ENCODE measurements around the gene CYP26C1. TPM values are rescaled to one million over a fixed set of nuclear protein-coding genes. Genes with fewer than 3 reads are reported as not detected.

The CYP26C1 gene
- total RNA-seq, 1 experiment from 2014 or later: 0.11 TPM

GRCh38 chr10:93071674-93072224 lies 11.2 kb downstream of the CYP26C1 start:
- H3K4me1 Mint-ChIP-seq: peaks cover 60% of the 10 kb centered on the region
- ATAC-seq (peak; percentile 9), DNase-seq (ENCODE audit: low spot score) (peak; percentile 81)
- peaks cover 3% of the 10 kb centered on the region; the same call in 1 of the 2 replicates for H3K36me3 Mint-ChIP-seq
- H3K27me3 Mint-ChIP-seq (ENCODE audit: low read depth): peaks cover 100% of the 10 kb centered on the region
- CTCF ChIA-PET: interaction anchor here (0.6 to 7.1 kb wide), 9 partner anchors 8 to 411 kb away, joined by 3 to 106 read pairs (median 8); partner anchors contain the start of genes CYP26C1 and MYOF
- TF ChIP-seq CREM (CRISPR knock-in tag; IDR thresholded peaks at IDR 0.05): 0 out of 2 replicates have a peak, but pooled peaks have one; percentile 17
- no peak for TF ChIP-seq PREB (CRISPR knock-in tag; IDR thresholded peaks at IDR 0.05; ENCODE audit: borderline replicate concordance)
- TF ChIP-seq, protein P1, sequence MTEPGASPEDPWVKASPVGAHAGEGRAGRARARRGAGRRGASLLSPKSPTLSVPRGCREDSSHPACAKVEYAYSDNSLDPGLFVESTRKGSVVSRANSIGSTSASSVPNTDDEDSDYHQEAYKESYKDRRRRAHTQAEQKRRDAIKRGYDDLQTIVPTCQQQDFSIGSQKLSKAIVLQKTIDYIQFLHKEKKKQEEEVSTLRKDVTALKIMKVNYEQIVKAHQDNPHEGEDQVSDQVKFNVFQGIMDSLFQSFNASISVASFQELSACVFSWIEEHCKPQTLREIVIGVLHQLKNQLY (CRISPR knock-in tag; IDR thresholded peaks at IDR 0.05): no peak
- TF ChIP-seq, protein P2, sequence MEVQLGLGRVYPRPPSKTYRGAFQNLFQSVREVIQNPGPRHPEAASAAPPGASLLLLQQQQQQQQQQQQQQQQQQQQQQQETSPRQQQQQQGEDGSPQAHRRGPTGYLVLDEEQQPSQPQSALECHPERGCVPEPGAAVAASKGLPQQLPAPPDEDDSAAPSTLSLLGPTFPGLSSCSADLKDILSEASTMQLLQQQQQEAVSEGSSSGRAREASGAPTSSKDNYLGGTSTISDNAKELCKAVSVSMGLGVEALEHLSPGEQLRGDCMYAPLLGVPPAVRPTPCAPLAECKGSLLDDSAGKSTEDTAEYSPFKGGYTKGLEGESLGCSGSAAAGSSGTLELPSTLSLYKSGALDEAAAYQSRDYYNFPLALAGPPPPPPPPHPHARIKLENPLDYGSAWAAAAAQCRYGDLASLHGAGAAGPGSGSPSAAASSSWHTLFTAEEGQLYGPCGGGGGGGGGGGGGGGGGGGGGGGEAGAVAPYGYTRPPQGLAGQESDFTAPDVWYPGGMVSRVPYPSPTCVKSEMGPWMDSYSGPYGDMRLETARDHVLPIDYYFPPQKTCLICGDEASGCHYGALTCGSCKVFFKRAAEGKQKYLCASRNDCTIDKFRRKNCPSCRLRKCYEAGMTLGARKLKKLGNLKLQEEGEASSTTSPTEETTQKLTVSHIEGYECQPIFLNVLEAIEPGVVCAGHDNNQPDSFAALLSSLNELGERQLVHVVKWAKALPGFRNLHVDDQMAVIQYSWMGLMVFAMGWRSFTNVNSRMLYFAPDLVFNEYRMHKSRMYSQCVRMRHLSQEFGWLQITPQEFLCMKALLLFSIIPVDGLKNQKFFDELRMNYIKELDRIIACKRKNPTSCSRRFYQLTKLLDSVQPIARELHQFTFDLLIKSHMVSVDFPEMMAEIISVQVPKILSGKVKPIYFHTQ (CRISPR knock-in tag; IDR thresholded peaks at IDR 0.05): no peak
- TF ChIP-seq GABPB1 (CRISPR knock-in tag; IDR thresholded peaks at IDR 0.05): 0 out of 2 replicates have a peak, but pooled peaks have one; percentile 25
- no peak for TF ChIP-seq FOXJ3 (CRISPR knock-in tag; IDR thresholded peaks at IDR 0.05; ENCODE audit: borderline replicate concordance)
- no peak overlapping the region for H3K27ac Mint-ChIP-seq
- POLR2A ChIA-PET: no interaction called here
- H3K4me3 Mint-ChIP-seq: peak overlapping the region; percentile 89
- H3K9me3 Mint-ChIP-seq: no peaks in the 10 kb centered on the region

DNA sequence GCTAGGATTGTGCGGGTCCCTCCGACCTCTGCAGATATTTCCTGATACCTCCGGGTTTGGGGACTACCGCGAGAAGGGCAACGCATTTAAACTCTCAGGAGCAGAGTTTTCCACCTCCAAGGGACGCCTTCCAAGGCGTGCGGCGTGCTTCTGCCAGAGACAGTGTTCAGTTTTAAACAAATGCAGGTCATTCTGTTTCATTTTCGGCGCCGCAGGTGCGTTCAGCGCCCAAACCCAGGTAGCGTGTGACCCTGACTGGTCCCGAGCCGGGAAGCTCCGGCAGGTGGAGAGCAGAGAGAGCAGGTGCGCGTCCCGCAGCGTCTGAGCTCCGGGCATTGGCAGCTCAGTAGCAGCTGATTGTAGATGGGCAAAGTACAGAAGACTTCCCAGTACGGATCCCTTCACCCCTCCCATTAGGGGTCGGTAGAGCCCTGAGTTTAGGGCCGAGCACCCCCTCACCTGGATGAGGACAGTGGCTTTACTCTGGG lies 11.7 kb downstream of the CYP26C1 start:
- Mint-ChIP-seq H3K4me1 (peaks cover 60% of the 10 kb centered on the region), H3K27me3 (ENCODE audit: low read depth) (peaks cover 99% of the 10 kb centered on the region), H3K27ac (no peak overlapping the region), H3K36me3 (peaks cover 3% of the 10 kb centered on the region; the same call in 1 of the 2 replicates), H3K4me3 (peak overlapping the region; percentile 89), H3K9me3 (no peaks in the 10 kb centered on the region)
- ChIA-PET POLR2A (no interaction called here), CTCF (interaction anchor here (0.7 to 7.1 kb wide), 10 partner anchors 8 to 410 kb away, joined by 4 to 106 read pairs (median 8); partner anchors contain the start of genes CYP26C1 and MYOF)
- TF ChIP-seq NR1H2 (CRISPR knock-in tag; IDR thresholded peaks at IDR 0.05) (no peak), NFYB (CRISPR knock-in tag; conservative IDR thresholded peaks at IDR 0.05; ENCODE audit: low read depth) (no peak), CREM (CRISPR knock-in tag; IDR thresholded peaks at IDR 0.05) (0 out of 2 replicates have a peak, but pooled peaks have one; percentile 3), ETV6 (CRISPR knock-in tag; IDR thresholded peaks at IDR 0.05) (no peak), ZNF425 (CRISPR knock-in tag; conservative IDR thresholded peaks at IDR 0.05) (no peak)
- TF ChIP-seq, protein P3, sequence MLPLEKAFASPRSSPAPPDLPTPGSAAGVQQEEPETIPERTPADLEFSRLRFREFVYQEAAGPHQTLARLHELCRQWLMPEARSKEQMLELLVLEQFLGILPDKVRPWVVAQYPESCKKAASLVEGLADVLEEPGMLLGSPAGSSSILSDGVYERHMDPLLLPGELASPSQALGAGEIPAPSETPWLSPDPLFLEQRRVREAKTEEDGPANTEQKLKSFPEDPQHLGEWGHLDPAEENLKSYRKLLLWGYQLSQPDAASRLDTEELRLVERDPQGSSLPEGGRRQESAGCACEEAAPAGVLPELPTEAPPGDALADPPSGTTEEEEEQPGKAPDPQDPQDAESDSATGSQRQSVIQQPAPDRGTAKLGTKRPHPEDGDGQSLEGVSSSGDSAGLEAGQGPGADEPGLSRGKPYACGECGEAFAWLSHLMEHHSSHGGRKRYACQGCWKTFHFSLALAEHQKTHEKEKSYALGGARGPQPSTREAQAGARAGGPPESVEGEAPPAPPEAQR (CRISPR knock-in tag; IDR thresholded peaks at IDR 0.05): no peak
- TF ChIP-seq, protein P4, sequence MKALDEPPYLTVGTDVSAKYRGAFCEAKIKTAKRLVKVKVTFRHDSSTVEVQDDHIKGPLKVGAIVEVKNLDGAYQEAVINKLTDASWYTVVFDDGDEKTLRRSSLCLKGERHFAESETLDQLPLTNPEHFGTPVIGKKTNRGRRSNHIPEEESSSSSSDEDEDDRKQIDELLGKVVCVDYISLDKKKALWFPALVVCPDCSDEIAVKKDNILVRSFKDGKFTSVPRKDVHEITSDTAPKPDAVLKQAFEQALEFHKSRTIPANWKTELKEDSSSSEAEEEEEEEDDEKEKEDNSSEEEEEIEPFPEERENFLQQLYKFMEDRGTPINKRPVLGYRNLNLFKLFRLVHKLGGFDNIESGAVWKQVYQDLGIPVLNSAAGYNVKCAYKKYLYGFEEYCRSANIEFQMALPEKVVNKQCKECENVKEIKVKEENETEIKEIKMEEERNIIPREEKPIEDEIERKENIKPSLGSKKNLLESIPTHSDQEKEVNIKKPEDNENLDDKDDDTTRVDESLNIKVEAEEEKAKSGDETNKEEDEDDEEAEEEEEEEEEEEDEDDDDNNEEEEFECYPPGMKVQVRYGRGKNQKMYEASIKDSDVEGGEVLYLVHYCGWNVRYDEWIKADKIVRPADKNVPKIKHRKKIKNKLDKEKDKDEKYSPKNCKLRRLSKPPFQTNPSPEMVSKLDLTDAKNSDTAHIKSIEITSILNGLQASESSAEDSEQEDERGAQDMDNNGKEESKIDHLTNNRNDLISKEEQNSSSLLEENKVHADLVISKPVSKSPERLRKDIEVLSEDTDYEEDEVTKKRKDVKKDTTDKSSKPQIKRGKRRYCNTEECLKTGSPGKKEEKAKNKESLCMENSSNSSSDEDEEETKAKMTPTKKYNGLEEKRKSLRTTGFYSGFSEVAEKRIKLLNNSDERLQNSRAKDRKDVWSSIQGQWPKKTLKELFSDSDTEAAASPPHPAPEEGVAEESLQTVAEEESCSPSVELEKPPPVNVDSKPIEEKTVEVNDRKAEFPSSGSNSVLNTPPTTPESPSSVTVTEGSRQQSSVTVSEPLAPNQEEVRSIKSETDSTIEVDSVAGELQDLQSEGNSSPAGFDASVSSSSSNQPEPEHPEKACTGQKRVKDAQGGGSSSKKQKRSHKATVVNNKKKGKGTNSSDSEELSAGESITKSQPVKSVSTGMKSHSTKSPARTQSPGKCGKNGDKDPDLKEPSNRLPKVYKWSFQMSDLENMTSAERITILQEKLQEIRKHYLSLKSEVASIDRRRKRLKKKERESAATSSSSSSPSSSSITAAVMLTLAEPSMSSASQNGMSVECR (CRISPR knock-in tag; IDR thresholded peaks at IDR 0.05; ENCODE audit: borderline replicate concordance): no peak
- TF ChIP-seq, protein P5, sequence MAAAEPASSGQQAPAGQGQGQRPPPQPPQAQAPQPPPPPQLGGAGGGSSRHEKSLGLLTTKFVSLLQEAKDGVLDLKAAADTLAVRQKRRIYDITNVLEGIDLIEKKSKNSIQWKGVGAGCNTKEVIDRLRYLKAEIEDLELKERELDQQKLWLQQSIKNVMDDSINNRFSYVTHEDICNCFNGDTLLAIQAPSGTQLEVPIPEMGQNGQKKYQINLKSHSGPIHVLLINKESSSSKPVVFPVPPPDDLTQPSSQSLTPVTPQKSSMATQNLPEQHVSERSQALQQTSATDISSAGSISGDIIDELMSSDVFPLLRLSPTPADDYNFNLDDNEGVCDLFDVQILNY (CRISPR knock-in tag; IDR thresholded peaks at IDR 0.05): no peak
- DNase-seq (ENCODE audit: low spot score) (no peak), ATAC-seq (peak; percentile 5)

Data from WTC11 (cell line).